K562 (cell line): ENCODE measurements around the gene MRPL9. TPM values are rescaled to one million over a fixed set of nuclear protein-coding genes. Genes with fewer than 3 reads are reported as not detected.
A peak's percentile ranks its signal among the peaks of the same experiment; 100 is the strongest.

Source experiments
- NFE2 ChIP-seq: IDR thresholded peaks from 2 replicates; pipeline ENCODE4 v1.6.1; 2014; ENCODE audit warnings: antibody characterized with exemption, low read depth
- NFIC ChIP-seq: fragments of 450-650 bp; IDR thresholded peaks from 2 replicates; pipeline ENCODE4 v1.6.1; 2017; ENCODE audit warnings: mild to moderate bottlenecking, inconsistent platforms
- POLR3G ChIP-seq: IDR thresholded peaks from 2 replicates; pipeline ENCODE4 v1.6.1; 2011; ENCODE audit not compliant: insufficient read length, insufficient replicate concordance; ENCODE audit errors: extremely low read depth
- SMARCA4 ChIP-seq: fragments of 450-650 bp; IDR thresholded peaks from 2 replicates; pipeline ENCODE4 v1.6.1; 2016
- polyA plus RNA-seq, 8 experiments: library from polyadenylated mRNA; depleted of rRNA in 4 of 8; stranded (reverse) in 5 of 8; unstranded in 3 of 8; fragments of >200 nt; fragmentation: Nextera tagmentation in 2 of 8; fragmentation: Illumina TruSeq in 1 of 8; extraction: Ambion mirVana in 2 of 8; extraction: Trizol in 1 of 8; gene quantifications; 2 replicates each; pipeline versions ENCODE4 v1.2.1 to v1.2.3, GENCODE V29; 2011 to 2014; ENCODE audit warnings: inconsistent platforms in 1 of 8, missing spikeins in 1 of 8
- total RNA-seq, 7 experiments: library from RNA; depleted of rRNA in 6 of 7; stranded (reverse); fragments of >200 nt in 6 of 7; fragmentation: Illumina TruSeq in 2 of 7; extraction: Trizol in 2 of 7; gene quantifications; 2 replicates each; pipeline versions ENCODE4 v1.2.1 to v1.2.3, GENCODE V29; 2011 to 2021; ENCODE audit warnings: low replicate concordance in 1 of 7
- TF ChIP-seq, protein P1 (sequence below): fragments of 150-350 bp; IDR thresholded peaks from 2 replicates; pipeline ENCODE4 v1.6.1; 2014; ENCODE audit warnings: low read depth, mild to moderate bottlenecking, low read length, borderline replicate concordance
- TF ChIP-seq, protein P2 (sequence below): fragments of 450-650 bp; IDR thresholded peaks from 2 replicates; pipeline ENCODE4 v1.6.1; 2016; ENCODE audit warnings: low read depth
- TF ChIP-seq, protein P3 (sequence below): sonication (generic); formaldehyde crosslinking; IDR thresholded peaks from 2 replicates; pipeline ENCODE4 v1.8.0; 2022; ENCODE audit warnings: mild to moderate bottlenecking, missing genetic modification reagents, borderline replicate concordance

MRPL9 gene
- total and polyA plus RNA-seq, 9 of the 15 experiments (the other 6 are each of a cell fraction or from before 2014, with no cell fraction given), result 38.0 to 162 (median 111) TPM

DNA sequence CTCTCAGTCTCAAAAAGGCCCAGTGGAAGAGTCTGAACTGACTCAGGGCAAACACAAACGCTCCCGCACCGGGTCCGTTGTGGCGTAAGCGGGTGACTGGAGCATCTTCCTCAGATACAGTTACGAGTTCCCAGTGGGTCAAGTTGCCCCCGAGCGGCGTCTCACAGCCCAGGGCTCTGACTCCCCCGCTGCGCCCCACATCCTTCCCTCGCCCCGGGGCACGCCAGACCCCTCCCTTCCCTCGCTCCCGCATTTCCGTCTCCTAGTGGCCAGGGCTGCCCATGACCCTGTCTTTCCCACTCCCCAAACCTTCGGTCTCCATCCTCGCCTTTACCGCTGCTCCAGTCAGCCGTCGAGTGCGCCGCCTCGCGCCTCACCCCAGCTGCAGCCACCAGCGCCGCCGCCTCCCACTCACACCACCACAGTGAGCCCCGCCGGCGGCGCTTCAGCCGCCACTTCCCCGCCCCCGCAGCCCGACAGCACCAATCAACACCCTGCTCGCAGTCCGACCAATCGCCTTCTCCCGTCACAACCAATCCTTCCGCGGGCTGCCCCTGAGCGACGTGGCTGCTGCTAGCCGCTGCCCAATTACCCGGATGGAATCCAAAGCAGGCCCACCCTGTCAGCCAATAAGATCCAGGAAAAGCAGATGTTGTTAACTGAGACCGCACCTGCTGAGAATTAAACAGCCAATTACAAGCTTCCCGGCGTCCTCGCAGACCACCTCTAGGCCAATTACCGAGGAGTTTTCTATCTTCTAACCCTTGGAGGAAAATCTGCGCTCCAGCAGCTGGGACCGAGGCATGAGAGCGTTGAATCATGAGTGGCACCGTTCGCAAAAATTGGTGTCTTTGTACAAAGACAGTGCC, 27.0 kb upstream of the MRPL9 start, which contains the start of gene TDRKH (continued):
- TF ChIP-seq, protein P1, sequence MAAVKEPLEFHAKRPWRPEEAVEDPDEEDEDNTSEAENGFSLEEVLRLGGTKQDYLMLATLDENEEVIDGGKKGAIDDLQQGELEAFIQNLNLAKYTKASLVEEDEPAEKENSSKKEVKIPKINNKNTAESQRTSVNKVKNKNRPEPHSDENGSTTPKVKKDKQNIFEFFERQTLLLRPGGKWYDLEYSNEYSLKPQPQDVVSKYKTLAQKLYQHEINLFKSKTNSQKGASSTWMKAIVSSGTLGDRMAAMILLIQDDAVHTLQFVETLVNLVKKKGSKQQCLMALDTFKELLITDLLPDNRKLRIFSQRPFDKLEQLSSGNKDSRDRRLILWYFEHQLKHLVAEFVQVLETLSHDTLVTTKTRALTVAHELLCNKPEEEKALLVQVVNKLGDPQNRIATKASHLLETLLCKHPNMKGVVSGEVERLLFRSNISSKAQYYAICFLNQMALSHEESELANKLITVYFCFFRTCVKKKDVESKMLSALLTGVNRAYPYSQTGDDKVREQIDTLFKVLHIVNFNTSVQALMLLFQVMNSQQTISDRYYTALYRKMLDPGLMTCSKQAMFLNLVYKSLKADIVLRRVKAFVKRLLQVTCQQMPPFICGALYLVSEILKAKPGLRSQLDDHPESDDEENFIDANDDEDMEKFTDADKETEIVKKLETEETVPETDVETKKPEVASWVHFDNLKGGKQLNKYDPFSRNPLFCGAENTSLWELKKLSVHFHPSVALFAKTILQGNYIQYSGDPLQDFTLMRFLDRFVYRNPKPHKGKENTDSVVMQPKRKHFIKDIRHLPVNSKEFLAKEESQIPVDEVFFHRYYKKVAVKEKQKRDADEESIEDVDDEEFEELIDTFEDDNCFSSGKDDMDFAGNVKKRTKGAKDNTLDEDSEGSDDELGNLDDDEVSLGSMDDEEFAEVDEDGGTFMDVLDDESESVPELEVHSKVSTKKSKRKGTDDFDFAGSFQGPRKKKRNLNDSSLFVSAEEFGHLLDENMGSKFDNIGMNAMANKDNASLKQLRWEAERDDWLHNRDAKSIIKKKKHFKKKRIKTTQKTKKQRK, result peak; percentile 89
- TF ChIP-seq NFE2 (no peak), NFIC (peak; percentile 75), POLR3G (no peak), SMARCA4 (peak; percentile 50; the same call in 1 of the 2 replicates)
- TF ChIP-seq, protein P2, sequence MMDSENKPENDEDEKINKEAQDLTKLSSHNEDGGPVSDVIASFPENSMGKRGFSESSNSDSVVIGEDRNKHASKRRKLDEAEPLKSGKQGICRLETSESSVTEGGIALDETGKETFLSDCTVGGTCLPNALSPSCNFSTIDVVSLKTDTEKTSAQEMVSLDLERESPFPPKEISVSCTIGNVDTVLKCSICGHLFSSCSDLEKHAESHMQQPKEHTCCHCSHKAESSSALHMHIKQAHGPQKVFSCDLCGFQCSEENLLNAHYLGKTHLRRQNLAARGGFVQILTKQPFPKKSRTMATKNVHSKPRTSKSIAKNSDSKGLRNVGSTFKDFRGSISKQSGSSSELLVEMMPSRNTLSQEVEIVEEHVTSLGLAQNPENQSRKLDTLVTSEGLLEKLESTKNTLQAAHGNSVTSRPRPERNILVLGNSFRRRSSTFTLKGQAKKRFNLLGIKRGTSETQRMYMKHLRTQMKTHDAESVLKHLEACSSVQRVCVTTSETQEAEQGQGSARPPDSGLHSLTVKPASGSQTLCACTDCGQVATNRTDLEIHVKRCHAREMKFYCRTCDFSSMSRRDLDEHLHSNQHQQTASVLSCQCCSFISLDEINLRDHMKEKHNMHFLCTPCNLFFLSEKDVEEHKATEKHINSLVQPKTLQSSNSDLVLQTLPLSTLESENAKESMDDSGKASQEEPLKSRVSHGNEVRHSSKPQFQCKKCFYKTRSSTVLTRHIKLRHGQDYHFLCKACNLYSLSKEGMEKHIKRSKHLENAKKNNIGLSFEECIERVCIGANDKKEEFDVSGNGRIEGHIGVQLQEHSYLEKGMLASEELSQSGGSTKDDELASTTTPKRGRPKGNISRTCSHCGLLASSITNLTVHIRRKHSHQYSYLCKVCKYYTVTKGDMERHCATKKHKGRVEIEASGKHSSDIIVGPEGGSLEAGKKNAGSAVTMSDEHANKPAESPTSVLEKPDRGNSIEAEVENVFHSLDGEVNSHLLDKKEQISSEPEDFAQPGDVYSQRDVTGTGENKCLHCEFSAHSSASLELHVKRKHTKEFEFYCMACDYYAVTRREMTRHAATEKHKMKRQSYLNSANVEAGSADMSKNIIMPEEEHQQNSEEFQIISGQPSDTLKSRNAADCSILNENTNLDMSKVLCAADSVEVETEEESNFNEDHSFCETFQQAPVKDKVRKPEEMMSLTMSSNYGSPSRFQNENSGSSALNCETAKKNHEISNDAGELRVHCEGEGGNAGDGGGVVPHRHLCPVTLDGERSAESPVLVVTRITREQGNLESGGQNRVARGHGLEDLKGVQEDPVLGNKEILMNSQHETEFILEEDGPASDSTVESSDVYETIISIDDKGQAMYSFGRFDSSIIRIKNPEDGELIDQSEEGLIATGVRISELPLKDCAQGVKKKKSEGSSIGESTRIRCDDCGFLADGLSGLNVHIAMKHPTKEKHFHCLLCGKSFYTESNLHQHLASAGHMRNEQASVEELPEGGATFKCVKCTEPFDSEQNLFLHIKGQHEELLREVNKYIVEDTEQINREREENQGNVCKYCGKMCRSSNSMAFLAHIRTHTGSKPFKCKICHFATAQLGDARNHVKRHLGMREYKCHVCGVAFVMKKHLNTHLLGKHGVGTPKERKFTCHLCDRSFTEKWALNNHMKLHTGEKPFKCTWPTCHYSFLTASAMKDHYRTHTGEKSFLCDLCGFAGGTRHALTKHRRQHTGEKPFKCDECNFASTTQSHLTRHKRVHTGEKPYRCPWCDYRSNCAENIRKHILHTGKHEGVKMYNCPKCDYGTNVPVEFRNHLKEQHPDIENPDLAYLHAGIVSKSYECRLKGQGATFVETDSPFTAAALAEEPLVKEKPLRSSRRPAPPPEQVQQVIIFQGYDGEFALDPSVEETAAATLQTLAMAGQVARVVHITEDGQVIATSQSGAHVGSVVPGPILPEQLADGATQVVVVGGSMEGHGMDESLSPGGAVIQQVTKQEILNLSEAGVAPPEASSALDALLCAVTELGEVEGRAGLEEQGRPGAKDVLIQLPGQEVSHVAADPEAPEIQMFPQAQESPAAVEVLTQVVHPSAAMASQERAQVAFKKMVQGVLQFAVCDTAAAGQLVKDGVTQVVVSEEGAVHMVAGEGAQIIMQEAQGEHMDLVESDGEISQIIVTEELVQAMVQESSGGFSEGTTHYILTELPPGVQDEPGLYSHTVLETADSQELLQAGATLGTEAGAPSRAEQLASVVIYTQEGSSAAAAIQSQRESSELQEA, result no peak
- TF ChIP-seq, protein P3, sequence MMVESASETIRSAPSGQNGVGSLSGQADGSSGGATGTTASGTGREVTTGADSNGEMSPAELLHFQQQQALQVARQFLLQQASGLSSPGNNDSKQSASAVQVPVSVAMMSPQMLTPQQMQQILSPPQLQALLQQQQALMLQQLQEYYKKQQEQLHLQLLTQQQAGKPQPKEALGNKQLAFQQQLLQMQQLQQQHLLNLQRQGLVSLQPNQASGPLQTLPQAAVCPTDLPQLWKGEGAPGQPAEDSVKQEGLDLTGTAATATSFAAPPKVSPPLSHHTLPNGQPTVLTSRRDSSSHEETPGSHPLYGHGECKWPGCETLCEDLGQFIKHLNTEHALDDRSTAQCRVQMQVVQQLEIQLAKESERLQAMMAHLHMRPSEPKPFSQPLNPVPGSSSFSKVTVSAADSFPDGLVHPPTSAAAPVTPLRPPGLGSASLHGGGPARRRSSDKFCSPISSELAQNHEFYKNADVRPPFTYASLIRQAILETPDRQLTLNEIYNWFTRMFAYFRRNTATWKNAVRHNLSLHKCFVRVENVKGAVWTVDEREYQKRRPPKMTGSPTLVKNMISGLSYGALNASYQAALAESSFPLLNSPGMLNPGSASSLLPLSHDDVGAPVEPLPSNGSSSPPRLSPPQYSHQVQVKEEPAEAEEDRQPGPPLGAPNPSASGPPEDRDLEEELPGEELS (CRISPR knock-in tag), result no peak
